HG03575 (cell line): ENCODE results near the gene DEFB129.
"Not testable (repeated sequence)": the region's sequence is repeated elsewhere in the genome, so short reads cannot be mapped to it uniquely, and the experiment has no call there.

ENCODE experiments used
- ATAC-seq: cut with Tn5 transposase; IDR thresholded peaks from one replicate; pipeline ENCODE4 v1.9.1; 2021; ENCODE audit not compliant: unreplicated experiment, insufficient number of reproducible peaks, low FRiP score; ENCODE audit errors: extremely low read depth

DEFB129 gene

GRCh38 chr20:226958-227357, at the start of gene DEFB129:
Gene DEFB129 (plus strand): TSS chr20:227258. CDS start chr20:227289, 31 bp downstream.
- no peak for ATAC-seq

- ATAC-seq, result no peak
Measured at GRCh38 chr20:184288-184687, 42.8 kb upstream of the DEFB129 start.

- ATAC-seq, result no peak
Measured at GRCh38 chr20:187733-188132, 39.3 kb upstream of the DEFB129 start.

GRCh38 chr20:189611-190010, 37.4 kb upstream of the DEFB129 start, which contains the start of gene DEFB128:
Gene DEFB128 (minus strand): TSS chr20:189711. CDS start chr20:189623, 88 bp downstream.
- ATAC-seq, result no peak

GRCh38 chr20:198225-198624, 28.8 kb upstream of the DEFB129 start:
- ATAC-seq, result no peak

GRCh38 chr20:199996-200395, 27.1 kb upstream of the DEFB129 start:
- no peak for ATAC-seq

- ATAC-seq, result not testable (repeated sequence)
Measured at GRCh38 chr20:203630-204029, 23.4 kb upstream of the DEFB129 start.

- ATAC-seq, result no peak
Measured at GRCh38 chr20:208942-209566, 18.0 kb upstream of the DEFB129 start.

- ATAC-seq, result no peak
Measured at GRCh38 chr20:210809-211502, 16.1 kb upstream of the DEFB129 start.

GRCh38 chr20:214383-214782, 12.7 kb upstream of the DEFB129 start:
- ATAC-seq, result no peak

GRCh38 chr20:215796-216195, 11.3 kb upstream of the DEFB129 start:
- ATAC-seq, result no peak

GRCh38 chr20:217266-217665, 9.8 kb upstream of the DEFB129 start:
- no peak for ATAC-seq

GRCh38 chr20:219290-220115, 7.6 kb upstream of the DEFB129 start:
- no peak for ATAC-seq

- no peak for ATAC-seq
Measured at GRCh38 chr20:221258-221830, 5.7 kb upstream of the DEFB129 start.

- ATAC-seq, result not testable (repeated sequence)
Measured at GRCh38 chr20:225879-226278, 1.2 kb upstream of the DEFB129 start.

- no peak for ATAC-seq
Measured at GRCh38 chr20:227439-228105, 514 bp downstream of the DEFB129 start.

GRCh38 chr20:235891-236290, 8.8 kb downstream of the DEFB129 start:
- ATAC-seq, result no peak

GRCh38 chr20:237489-237888, 10.4 kb downstream of the DEFB129 start:
- ATAC-seq, result no peak

GRCh38 chr20:237929-238328, 10.9 kb downstream of the DEFB129 start:
- no peak for ATAC-seq
